Gastroesophageal sphincter (tissue), 4 donors: Measurements from ENCODE around the gene UBTF. TPM values are rescaled to one million over a fixed set of nuclear protein-coding genes. Genes with fewer than 3 reads are reported as not detected.

Source experiments
- ATAC-seq: fragments of 150-250 bp; one replicate; pipeline ENCODE4 v1.9.1; 2016; ENCODE audit warnings: mild to moderate bottlenecking, moderate library complexity
- H3K27ac ChIP-seq, 4 donors: fragments of 200-600 bp; sonication (generic) in 3 of 4; 1 replicate in 3 of 4; 2 replicates in 1 of 4; pipeline ENCODE4 v1.5.1; 2016 to 2019
- H3K27me3 ChIP-seq: fragments of 200-600 bp; sonication (generic); one replicate; pipeline ENCODE4 v1.5.1; 2019
- H3K36me3 ChIP-seq, 2 donors: fragments of 200-600 bp; sonication (generic); one replicate each; pipeline ENCODE4 v1.5.1; 2019; ENCODE audit warnings: control low read depth in 1 of 2
- H3K4me1 ChIP-seq, 3 donors: fragments of 200-600 bp; sonication (generic); 1 replicate in 2 of 3; 2 replicates in 1 of 3; pipeline ENCODE4 v1.5.1; 2016 to 2019; ENCODE audit warnings: control low read depth in 2 of 3
- H3K4me3 ChIP-seq, 2 donors: fragments of 200-600 bp; sonication (generic); one replicate each; pipeline ENCODE4 v1.5.1; 2019; ENCODE audit warnings: mild to moderate bottlenecking in 1 of 2, moderate library complexity in 1 of 2
- H3K9me3 ChIP-seq, 3 donors: fragments of 200-600 bp; sonication (generic); one replicate each; pipeline ENCODE4 v1.5.1; 2017 to 2019; ENCODE audit warnings: control low read depth in 2 of 3
- EP300 ChIP-seq: sonication (generic); formaldehyde crosslinking; IDR thresholded peaks from one replicate; pipeline ENCODE4 v1.6.1; 2017; ENCODE audit warnings: antibody characterized with exemption, mild to moderate bottlenecking
- POLR2A ChIP-seq, 2 donors: fragments of 450-650 bp; IDR thresholded peaks; one replicate each; pipeline ENCODE4 v1.6.1; 2017; ENCODE audit warnings: antibody characterized with exemption in 2 of 2, mild to moderate bottlenecking in 2 of 2, moderate library complexity in 1 of 2
- POLR2AphosphoS5 ChIP-seq: sonication (generic); formaldehyde crosslinking; IDR thresholded peaks from one replicate; pipeline ENCODE4 v1.6.1; 2017; ENCODE audit warnings: antibody characterized with exemption
- WGBS, 2 donors: methylation state at CpG; one replicate each; pipeline ENCODE4 v1.1.5; 2018; ENCODE audit warnings: low coverage in 1 of 2; 5-methylcytosine and 5-hydroxymethylcytosine counted together
- total RNA-seq, 4 donors: library from RNA; depleted of rRNA; stranded (reverse); fragments of >200 nt; gene quantifications; one replicate each; pipeline ENCODE4 v1.1.0, GENCODE V29; 2016
- TF ChIP-seq, protein P1 (sequence below), 4 experiments: fragments of 200-600 bp in 2 of 4; fragments of 450-650 bp in 2 of 4; sonication (generic) in 1 of 4; IDR thresholded peaks; one replicate each; pipeline ENCODE4 v1.5.1; 2017 to 2019; ENCODE audit warnings: antibody characterized with exemption in 4 of 4, mild to moderate bottlenecking in 2 of 4, moderate library complexity in 2 of 4

UBTF gene
- total RNA-seq, 4 donors from 2014 or later: 55.6 to 85.5 (median 60.4) TPM

DNA sequence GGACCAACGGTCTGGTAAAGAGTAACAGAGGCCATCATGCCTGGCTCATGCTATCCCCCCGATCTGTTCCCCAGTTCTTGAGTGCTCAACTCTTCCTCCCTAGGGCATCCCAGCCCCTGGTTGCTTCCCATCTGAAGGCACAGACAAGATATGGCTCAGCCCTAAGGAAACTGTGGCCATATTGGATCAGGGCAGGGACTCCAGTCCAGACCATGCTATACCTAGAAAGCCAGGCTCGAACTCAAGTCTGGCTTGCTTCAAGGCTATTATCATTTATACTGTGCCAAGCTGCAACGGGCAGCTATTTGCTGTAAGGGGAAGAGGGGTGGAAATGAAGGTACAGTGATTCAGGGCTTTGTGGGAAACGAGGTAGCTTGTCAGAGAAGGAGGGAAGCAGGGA, 2.8 kb downstream of the UBTF start:
- H3K36me3 ChIP-seq: peaks cover 0 to 54% of the 10 kb centered on the region in 2 donors
- H3K9me3 ChIP-seq: no peaks in the 10 kb centered on the region
- no peak overlapping the region for H3K4me3 ChIP-seq
- H3K27me3 ChIP-seq: no peaks in the 10 kb centered on the region
- H3K4me1 ChIP-seq: peaks cover 7 to 43% (median 14%) of the 10 kb centered on the region in 3 donors
- TF ChIP-seq, protein P1, sequence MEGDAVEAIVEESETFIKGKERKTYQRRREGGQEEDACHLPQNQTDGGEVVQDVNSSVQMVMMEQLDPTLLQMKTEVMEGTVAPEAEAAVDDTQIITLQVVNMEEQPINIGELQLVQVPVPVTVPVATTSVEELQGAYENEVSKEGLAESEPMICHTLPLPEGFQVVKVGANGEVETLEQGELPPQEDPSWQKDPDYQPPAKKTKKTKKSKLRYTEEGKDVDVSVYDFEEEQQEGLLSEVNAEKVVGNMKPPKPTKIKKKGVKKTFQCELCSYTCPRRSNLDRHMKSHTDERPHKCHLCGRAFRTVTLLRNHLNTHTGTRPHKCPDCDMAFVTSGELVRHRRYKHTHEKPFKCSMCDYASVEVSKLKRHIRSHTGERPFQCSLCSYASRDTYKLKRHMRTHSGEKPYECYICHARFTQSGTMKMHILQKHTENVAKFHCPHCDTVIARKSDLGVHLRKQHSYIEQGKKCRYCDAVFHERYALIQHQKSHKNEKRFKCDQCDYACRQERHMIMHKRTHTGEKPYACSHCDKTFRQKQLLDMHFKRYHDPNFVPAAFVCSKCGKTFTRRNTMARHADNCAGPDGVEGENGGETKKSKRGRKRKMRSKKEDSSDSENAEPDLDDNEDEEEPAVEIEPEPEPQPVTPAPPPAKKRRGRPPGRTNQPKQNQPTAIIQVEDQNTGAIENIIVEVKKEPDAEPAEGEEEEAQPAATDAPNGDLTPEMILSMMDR (IDR thresholded peaks at IDR 0.05): no peak
- TF ChIP-seq POLR2A (IDR thresholded peaks at IDR 0.05): no peak
- no peak for TF ChIP-seq EP300
- no peak for TF ChIP-seq POLR2AphosphoS5
- WGBS, 2 donors: 54 to 67% methylated on average over 3 to 4 of the region's 5 CpGs
- ATAC-seq: no peak
- peak overlapping the region in 1 of 4 donors; percentile 93 for H3K27ac ChIP-seq

DNA sequence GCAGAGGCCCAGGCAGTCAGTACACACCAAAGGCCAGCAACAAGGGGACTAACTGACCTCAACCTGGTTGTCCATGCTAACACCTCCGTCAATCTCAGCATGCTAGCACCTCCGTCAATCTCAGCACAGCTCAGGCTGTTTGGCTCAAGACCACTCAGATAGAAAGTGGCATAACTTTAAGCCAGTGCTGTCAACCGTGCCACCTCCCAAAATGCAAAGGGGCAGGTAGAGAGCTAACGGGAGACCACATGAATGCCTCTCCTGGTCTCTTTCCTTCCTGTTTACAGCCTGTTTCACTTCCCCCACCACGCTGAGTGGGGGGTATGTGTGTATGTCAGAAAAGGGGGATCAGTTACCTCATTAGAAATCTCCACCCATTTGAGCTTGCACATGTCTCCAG, 3.3 kb downstream of the UBTF start:
- no peaks in the 10 kb centered on the region for H3K9me3 ChIP-seq
- no peak for ATAC-seq
- H3K27me3 ChIP-seq: no peaks in the 10 kb centered on the region
- peaks cover 0 to 59% of the 10 kb centered on the region in 2 donors for H3K36me3 ChIP-seq
- TF ChIP-seq, protein P1 (IDR thresholded peaks at IDR 0.05): no peak
- no peak for TF ChIP-seq POLR2A (IDR thresholded peaks at IDR 0.05)
- no peak for TF ChIP-seq POLR2AphosphoS5
- no peak for TF ChIP-seq EP300
- H3K4me1 ChIP-seq: peaks cover 7 to 49% (median 14%) of the 10 kb centered on the region in 3 donors
- no peak overlapping the region for H3K27ac ChIP-seq
- WGBS, 2 donors: 58 to 69% methylated on average over 2 to 3 of the region's 5 CpGs
- H3K4me3 ChIP-seq: no peak overlapping the region

DNA sequence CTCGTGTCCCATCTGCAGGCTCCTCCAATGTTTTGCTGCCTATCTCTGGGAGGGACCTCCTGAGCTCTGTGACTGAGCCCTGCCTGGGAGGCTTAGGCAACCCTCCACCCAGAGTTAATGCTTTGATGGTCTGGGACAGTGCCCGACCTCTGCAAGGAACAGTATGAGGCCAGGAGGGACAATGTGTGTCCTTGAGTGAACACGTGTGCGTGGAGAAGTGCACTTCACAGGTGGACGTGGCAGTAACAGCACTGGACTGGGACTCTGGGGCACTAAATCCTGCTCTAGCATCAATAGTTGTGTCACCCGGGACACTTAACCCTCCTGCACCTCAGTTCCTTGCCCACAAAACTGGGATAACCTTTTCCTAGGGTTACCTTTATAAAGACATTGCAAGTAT, 4.6 kb downstream of the UBTF start:
- ATAC-seq: no peak
- Histone ChIP-seq H3K36me3 (peaks cover 0 to 65% of the 10 kb centered on the region in 2 donors), H3K4me1 (peaks cover 10 to 61% (median 25%) of the 10 kb centered on the region in 3 donors), H3K9me3 (no peaks in the 10 kb centered on the region), H3K27ac (no peak overlapping the region), H3K27me3 (no peaks in the 10 kb centered on the region), H3K4me3 (no peak overlapping the region)
- TF ChIP-seq POLR2AphosphoS5: no peak
- TF ChIP-seq POLR2A (IDR thresholded peaks at IDR 0.05): no peak
- TF ChIP-seq, protein P1 (IDR thresholded peaks at IDR 0.05): no peak
- TF ChIP-seq EP300: no peak
- 83% methylated on average over 5 of the region's 6 CpGs; no CpG with 5 or more reads in 1 of the 2 donors for WGBS, 2 donors

DNA sequence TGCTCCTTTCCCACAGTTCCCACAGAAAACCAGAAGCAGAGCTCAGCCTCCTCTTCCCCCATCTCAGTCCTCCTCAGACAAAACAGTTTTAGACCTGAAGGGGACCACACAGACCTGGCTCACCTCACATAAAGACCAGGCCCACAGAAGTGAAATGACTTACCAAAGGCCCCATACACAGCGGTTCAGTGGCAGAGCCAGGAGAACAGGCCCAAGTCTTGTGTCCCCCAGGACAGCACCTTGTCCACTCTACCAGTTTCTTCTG, 5.3 kb downstream of the UBTF start:
- H3K4me1 ChIP-seq: peaks cover 10 to 63% (median 25%) of the 10 kb centered on the region in 3 donors
- H3K36me3 ChIP-seq: peaks cover 0 to 72% of the 10 kb centered on the region in 2 donors
- H3K27ac ChIP-seq: no peak overlapping the region
- no peak for ATAC-seq
- H3K4me3 ChIP-seq: no peak overlapping the region
- TF ChIP-seq EP300 (no peak), POLR2A (IDR thresholded peaks at IDR 0.05) (no peak), POLR2AphosphoS5 (no peak)
- TF ChIP-seq, protein P1 (IDR thresholded peaks at IDR 0.05): no peak
- WGBS, 2 donors: 100% methylated on average over 1 of the region's 1 CpG; no CpG with 5 or more reads in 1 of the 2 donors
- H3K9me3 ChIP-seq: no peaks in the 10 kb centered on the region
- H3K27me3 ChIP-seq: no peaks in the 10 kb centered on the region

DNA sequence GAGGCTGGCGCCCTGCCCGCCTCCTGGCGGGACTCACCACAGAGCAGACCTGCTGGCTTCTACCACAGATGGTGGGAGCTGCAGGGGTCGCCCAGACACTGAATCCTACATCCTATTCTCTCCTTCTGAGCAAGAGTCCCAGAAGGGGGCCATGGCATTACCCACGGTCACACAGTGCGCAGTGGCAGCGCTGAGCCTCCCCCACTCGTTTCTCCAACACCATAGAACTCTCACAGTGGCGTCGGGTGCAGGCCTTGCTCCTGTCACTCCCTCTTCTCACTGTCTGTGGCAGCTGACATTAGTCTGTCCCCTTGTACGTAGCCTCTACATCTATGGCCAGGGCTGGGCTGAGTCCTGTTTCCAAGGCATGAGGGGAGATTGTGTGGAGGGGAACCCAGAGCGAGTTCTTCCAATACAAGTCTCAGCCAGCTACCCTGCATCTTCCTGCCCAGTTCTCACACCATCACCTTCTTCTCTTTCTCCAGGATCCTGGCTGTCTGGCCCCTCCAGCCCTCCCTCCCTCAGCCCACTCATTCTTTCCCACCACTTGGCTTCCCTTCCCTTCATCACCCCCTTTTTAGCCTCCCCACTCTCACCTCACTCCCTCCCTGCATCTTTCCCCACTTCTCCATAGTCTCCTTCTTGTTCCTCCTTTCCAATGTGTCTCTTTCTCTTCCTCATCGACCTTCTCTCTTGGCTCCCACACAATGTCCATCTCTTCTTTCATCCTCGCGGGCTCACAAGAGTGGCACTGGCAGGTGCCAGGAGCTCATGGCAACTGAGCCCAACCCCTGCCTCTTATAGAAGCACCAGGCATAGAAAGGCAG, 5.9 kb downstream of the UBTF start:
- no peaks in the 10 kb centered on the region for H3K27me3 ChIP-seq
- 69 to 93% methylated on average over 3 to 10 of the region's 15 CpGs for WGBS, 2 donors
- no peak for ATAC-seq
- no peak for TF ChIP-seq POLR2AphosphoS5
- TF ChIP-seq POLR2A (IDR thresholded peaks at IDR 0.05): no peak
- TF ChIP-seq EP300: no peak
- TF ChIP-seq, protein P1 (IDR thresholded peaks at IDR 0.05): no peak
- peak overlapping the region in 1 of 4 donors; percentile 26 for H3K27ac ChIP-seq
- H3K9me3 ChIP-seq: no peaks in the 10 kb centered on the region
- H3K4me3 ChIP-seq: no peak overlapping the region
- H3K4me1 ChIP-seq: peaks cover 10 to 63% (median 25%) of the 10 kb centered on the region in 3 donors
- peaks cover 0 to 78% of the 10 kb centered on the region in 2 donors for H3K36me3 ChIP-seq
